ENCODE results near the gene GFRA3.

DNA sequence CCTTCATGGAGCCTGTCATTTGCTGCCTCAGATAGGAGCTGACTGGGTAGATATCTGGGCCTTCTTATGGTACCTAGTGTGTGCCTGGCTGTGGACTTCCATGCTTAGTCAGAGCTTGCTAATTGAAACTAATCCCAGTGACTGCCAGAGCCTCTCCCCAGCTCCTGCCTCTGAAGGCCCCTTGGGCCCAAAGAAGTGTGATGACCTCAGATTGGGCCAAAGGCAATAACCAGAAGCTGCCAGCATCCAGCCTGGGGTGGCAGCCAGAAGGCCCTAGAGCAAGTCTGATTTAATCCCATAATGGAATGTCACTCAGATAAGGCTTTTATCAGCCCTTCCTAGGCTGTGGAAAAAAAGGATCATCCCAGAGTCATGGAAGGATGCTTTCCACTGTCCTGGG, 44.2 kb downstream of the GFRA3 start:
- TF ChIP-seq EP300 (IDR thresholded peaks at IDR 0.05; ENCODE audit: borderline replicate concordance) (no peak), YY1 (IDR thresholded peaks at IDR 0.05; ENCODE audit: low read depth) (no peak), TCF12 (IDR thresholded peaks at IDR 0.05; ENCODE audit: low read depth) (no peak), TAF1 (IDR thresholded peaks at IDR 0.05; ENCODE audit: low read depth) (no peak), EGR1 (IDR thresholded peaks at IDR 0.05) (no peak), CEBPB (IDR thresholded peaks at IDR 0.05) (no peak), NFIC (IDR thresholded peaks at IDR 0.05) (no peak)
- TF ChIP-seq, protein P1, sequence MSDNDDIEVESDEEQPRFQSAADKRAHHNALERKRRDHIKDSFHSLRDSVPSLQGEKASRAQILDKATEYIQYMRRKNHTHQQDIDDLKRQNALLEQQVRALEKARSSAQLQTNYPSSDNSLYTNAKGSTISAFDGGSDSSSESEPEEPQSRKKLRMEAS (IDR thresholded peaks at IDR 0.05): no peak
- TF ChIP-seq, protein P2, sequence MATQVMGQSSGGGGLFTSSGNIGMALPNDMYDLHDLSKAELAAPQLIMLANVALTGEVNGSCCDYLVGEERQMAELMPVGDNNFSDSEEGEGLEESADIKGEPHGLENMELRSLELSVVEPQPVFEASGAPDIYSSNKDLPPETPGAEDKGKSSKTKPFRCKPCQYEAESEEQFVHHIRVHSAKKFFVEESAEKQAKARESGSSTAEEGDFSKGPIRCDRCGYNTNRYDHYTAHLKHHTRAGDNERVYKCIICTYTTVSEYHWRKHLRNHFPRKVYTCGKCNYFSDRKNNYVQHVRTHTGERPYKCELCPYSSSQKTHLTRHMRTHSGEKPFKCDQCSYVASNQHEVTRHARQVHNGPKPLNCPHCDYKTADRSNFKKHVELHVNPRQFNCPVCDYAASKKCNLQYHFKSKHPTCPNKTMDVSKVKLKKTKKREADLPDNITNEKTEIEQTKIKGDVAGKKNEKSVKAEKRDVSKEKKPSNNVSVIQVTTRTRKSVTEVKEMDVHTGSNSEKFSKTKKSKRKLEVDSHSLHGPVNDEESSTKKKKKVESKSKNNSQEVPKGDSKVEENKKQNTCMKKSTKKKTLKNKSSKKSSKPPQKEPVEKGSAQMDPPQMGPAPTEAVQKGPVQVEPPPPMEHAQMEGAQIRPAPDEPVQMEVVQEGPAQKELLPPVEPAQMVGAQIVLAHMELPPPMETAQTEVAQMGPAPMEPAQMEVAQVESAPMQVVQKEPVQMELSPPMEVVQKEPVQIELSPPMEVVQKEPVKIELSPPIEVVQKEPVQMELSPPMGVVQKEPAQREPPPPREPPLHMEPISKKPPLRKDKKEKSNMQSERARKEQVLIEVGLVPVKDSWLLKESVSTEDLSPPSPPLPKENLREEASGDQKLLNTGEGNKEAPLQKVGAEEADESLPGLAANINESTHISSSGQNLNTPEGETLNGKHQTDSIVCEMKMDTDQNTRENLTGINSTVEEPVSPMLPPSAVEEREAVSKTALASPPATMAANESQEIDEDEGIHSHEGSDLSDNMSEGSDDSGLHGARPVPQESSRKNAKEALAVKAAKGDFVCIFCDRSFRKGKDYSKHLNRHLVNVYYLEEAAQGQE (IDR thresholded peaks at IDR 0.05; ENCODE audit: low read depth): no peak

Measured in Ishikawa (cell line).